K562 (cell line): Measurements from ENCODE around the gene IPO7. TPM values are rescaled to one million over a fixed set of nuclear protein-coding genes. Genes with fewer than 3 reads are reported as not detected.

Source experiments
- ATAC-seq: fragments of 200-7000 bp; cut with Tn5 transposase; 3 replicates; pipeline ENCODE4 v1.9.1; 2020; ENCODE audit warnings: moderate library complexity
- BruUV-seq: library from RNA; stranded (reverse); fragments of 400-500 nt; replicated peaks from 2 replicates; lab custom pipeline; 2021; lab: Mats Ljungman, UMichigan
- CTCF ChIA-PET: fragments of 300-600 bp; formaldehyde crosslinking; extraction: SDS; loops from one replicate; lab custom pipeline; 2021; ENCODE audit warnings: low intra/inter-chr PET ratio; lab: Yijun Ruan, JAX
- POLR2A ChIA-PET: fragments of 300-600, 350-650 bp; sonication (Branson Sonifier 250); formaldehyde crosslinking; extraction: SDS; loops from one replicate; lab custom pipeline; 2021; ENCODE audit warnings: antibody characterized with exemption, inconsistent platforms; lab: Yijun Ruan, JAX
- DNase-seq, 4 experiments: peaks; one replicate each; pipeline versions ENCODE4 v3.0.0 to v3.0.0-alpha.2; 2011 to 2018; ENCODE audit warnings: low spot score in 3 of 4, mixed read lengths in 3 of 4; ENCODE audit errors: extremely low read depth in 1 of 4
- FAIRE-seq: peaks from 2 replicates; lab custom pipeline; 2011; peaks lifted over from hg19 to GRCh38; lab: Jason Lieb, UNC
- H2AFZ ChIP-seq: 2 replicates; pipeline ENCODE4 v1.6.0; 2011; ENCODE audit warnings: low read depth, low read length, control low read depth, inconsistent platforms
- H3K27ac ChIP-seq: fragments of 200-600 bp; 3 replicates; pipeline ENCODE4 v1.8.0; 2011; ENCODE audit warnings: low read depth, mild to moderate bottlenecking, control low read depth, inconsistent platforms, low read length, moderate library complexity, mixed read lengths; ENCODE audit errors: extremely low read depth
- H3K27me3 ChIP-seq, 2 experiments: fragments of 300-600 bp in 1 of 2; 2 replicates in 1 of 2; 3 replicates in 1 of 2; pipeline versions ENCODE4 v1.6.0 to v1.8.0; 2011; ENCODE audit warnings: inconsistent platforms in 2 of 2, low read length in 2 of 2, mild to moderate bottlenecking in 1 of 2, mixed read lengths in 1 of 2, moderate library complexity in 1 of 2; ENCODE audit not compliant: control insufficient read depth in 2 of 2, insufficient read depth in 2 of 2
- H3K36me3 ChIP-seq: fragments of 300-600 bp; 3 replicates; pipeline ENCODE4 v1.8.0; 2011; ENCODE audit warnings: mild to moderate bottlenecking, low read length, inconsistent platforms; ENCODE audit not compliant: control insufficient read depth, insufficient read depth
- H3K4me1 ChIP-seq, 2 experiments: fragments of 200-600 bp in 1 of 2; replicated peaks in 1 of 2; 2 replicates in 1 of 2; 3 replicates in 1 of 2; pipeline versions ENCODE4 v1.5.1 to v1.8.0; 2011; ENCODE audit warnings: inconsistent platforms in 2 of 2, low read length in 2 of 2, mild to moderate bottlenecking in 1 of 2, mixed read lengths in 1 of 2, moderate library complexity in 1 of 2; ENCODE audit not compliant: control insufficient read depth in 2 of 2, insufficient read depth in 2 of 2
- H3K4me2 ChIP-seq: 2 replicates; pipeline ENCODE4 v1.6.1; 2011; ENCODE audit warnings: low read length, control low read depth, inconsistent platforms, mixed read lengths; ENCODE audit not compliant: insufficient read depth
- H3K4me3 ChIP-seq: fragments of 200-600 bp; sonication (generic), shearing (Covaris generic); 2 replicates; pipeline ENCODE4 v1.5.1; 2016; ENCODE audit warnings: control low read depth, inconsistent platforms
- H3K79me2 ChIP-seq: fragments of 200-600 bp; 3 replicates; pipeline ENCODE4 v1.8.0; 2011; ENCODE audit warnings: low read length, inconsistent platforms; ENCODE audit not compliant: control insufficient read depth, insufficient read depth
- H3K9ac ChIP-seq, 2 experiments: 2 replicates each; pipeline versions ENCODE4 v1.6.0 to v1.6.1; 2011; ENCODE audit warnings: low read depth in 2 of 2, low read length in 2 of 2, control low read depth in 1 of 2, inconsistent platforms in 1 of 2, mild to moderate bottlenecking in 1 of 2, mixed read lengths in 1 of 2; ENCODE audit not compliant: insufficient read depth in 1 of 2
- H3K9me1 ChIP-seq: one replicate; pipeline ENCODE4 v1.6.0; 2011; ENCODE audit warnings: inconsistent platforms, mild to moderate bottlenecking, low read length, moderate library complexity; ENCODE audit not compliant: control insufficient read depth, insufficient read depth
- H3K9me3 ChIP-seq: replicated peaks from 2 replicates; pipeline ENCODE4 v1.5.1; 2011; ENCODE audit warnings: low read depth, low read length, inconsistent platforms; ENCODE audit not compliant: control insufficient read depth, insufficient read depth
- H4K20me1 ChIP-seq: replicated peaks from 2 replicates; pipeline ENCODE4 v1.6.1; 2011; ENCODE audit warnings: low read length, inconsistent platforms, mixed read lengths; ENCODE audit not compliant: control insufficient read depth, insufficient read depth
- ARID1B ChIP-seq: fragments of 450-650 bp; IDR thresholded peaks from 2 replicates; pipeline ENCODE4 v1.6.1; 2016; ENCODE audit warnings: antibody characterized with exemption, mild to moderate bottlenecking, inconsistent platforms
- BRD9 ChIP-seq: fragments of 450-650 bp; IDR thresholded peaks from 2 replicates; pipeline ENCODE4 v1.6.1; 2018; ENCODE audit warnings: low read depth; ENCODE audit not compliant: partially characterized antibody
- CTCF ChIP-seq, 3 experiments: IDR thresholded peaks in 2 of 3; conservative IDR thresholded peaks in 1 of 3; 2 replicates each; pipeline ENCODE4 v1.5.1; 2011 to 2012; ENCODE audit warnings: low read length in 3 of 3, mild to moderate bottlenecking in 3 of 3, control low read depth in 2 of 3, improper control_type of control experiment in 1 of 3, inconsistent platforms in 1 of 3, low read depth in 1 of 3, mixed read lengths in 1 of 3, moderate library complexity in 1 of 3; ENCODE audit not compliant: insufficient read depth in 2 of 3
- DMBX1 ChIP-seq: fragments of 250-450 bp; sonication (Bioruptor Pico); IDR thresholded peaks from 2 replicates; pipeline ENCODE4 v1.8.0; 2022; ENCODE audit warnings: inconsistent platforms, mild to moderate bottlenecking, moderate library complexity, borderline replicate concordance
- E2F1 ChIP-seq: sonication (generic); formaldehyde crosslinking; IDR thresholded peaks from 2 replicates; pipeline ENCODE4 v1.8.1; 2023; ENCODE audit warnings: mild to moderate bottlenecking, missing genetic modification reagents, moderate library complexity
- ESRRA ChIP-seq: fragments of 450-650 bp; IDR thresholded peaks from 2 replicates; pipeline ENCODE4 v1.6.1; 2014; ENCODE audit warnings: low read depth, mild to moderate bottlenecking, moderate library complexity, borderline replicate concordance
- JUND ChIP-seq, 2 experiments: IDR thresholded peaks; 2 replicates in 1 of 2; 3 replicates in 1 of 2; pipeline ENCODE4 v1.6.1; 2011; ENCODE audit warnings: borderline replicate concordance in 2 of 2, low read depth in 2 of 2, low read length in 2 of 2, improper control_type of control experiment in 1 of 2, missing biosample characterization in 1 of 2, missing genetic modification characterization in 1 of 2, missing genetic modification reagents in 1 of 2
- LEF1 ChIP-seq: fragments of 450-650 bp; IDR thresholded peaks from 2 replicates; pipeline ENCODE4 v1.6.1; 2016; ENCODE audit warnings: mild to moderate bottlenecking
- NFRKB ChIP-seq: fragments of 450-650 bp; IDR thresholded peaks from 2 replicates; pipeline ENCODE4 v1.6.1; 2016; ENCODE audit warnings: low read depth
- PTBP1 ChIP-seq: fragments of 200-400 bp; formaldehyde crosslinking; IDR thresholded peaks from 2 replicates; pipeline ENCODE4 v1.6.1; 2017; ENCODE audit warnings: low read depth, low read length
- RUNX1 ChIP-seq: sonication (generic); IDR thresholded peaks from 2 replicates; pipeline ENCODE4 v1.6.1; 2016; ENCODE audit warnings: antibody characterized with exemption, low read depth
- UBTF ChIP-seq, 2 experiments: IDR thresholded peaks; 2 replicates each; pipeline ENCODE4 v1.6.1; 2012; ENCODE audit warnings: improper control_type of control experiment in 2 of 2, low read depth in 2 of 2, low read length in 2 of 2, borderline replicate concordance in 1 of 2
- ZKSCAN1 ChIP-seq: fragments of 150-350 bp; IDR thresholded peaks from 2 replicates; pipeline ENCODE4 v1.6.1; 2016; ENCODE audit warnings: low read depth, low read length
- ZNF175 ChIP-seq: fragments of 200-800 bp; sonication (Bioruptor generic); IDR thresholded peaks from 2 replicates; pipeline ENCODE4 v1.6.1; 2016; ENCODE audit warnings: low read depth, mild to moderate bottlenecking, missing genetic modification characterization, missing compliant biosample characterization
- WGBS: fragments of 100-300 bp; shearing (Covaris generic); methylation state at CpG from one replicate; pipeline ENCODE4 v1.1.6; 2016; ENCODE audit warnings: low coverage, mixed read lengths; ENCODE audit not compliant: insufficient coverage; ENCODE audit errors: missing lambda C conversion rate; 5-methylcytosine and 5-hydroxymethylcytosine counted together
- in situ Hi-C: fragments of 300-500 bp; cut with MboI; formaldehyde crosslinking; loops from 4 replicates; pipeline ENCODE4 v1.15.0; 2018; ENCODE audit warnings: inconsistent platforms, mixed read lengths
- intact Hi-C: fragments of 100-400 bp; cut with micrococcal nuclease; formaldehyde crosslinking; loops from 2 replicates; pipeline ENCODE4 v1.14.2; 2022
- polyA plus RNA-seq, 8 experiments: library from polyadenylated mRNA; depleted of rRNA in 4 of 8; stranded (reverse) in 5 of 8; unstranded in 3 of 8; fragments of >200 nt; fragmentation: Nextera tagmentation in 2 of 8; fragmentation: Illumina TruSeq in 1 of 8; extraction: Ambion mirVana in 2 of 8; extraction: Trizol in 1 of 8; gene quantifications; 2 replicates each; pipeline versions ENCODE4 v1.2.1 to v1.2.3, GENCODE V29; 2011 to 2014; ENCODE audit warnings: inconsistent platforms in 1 of 8, missing spikeins in 1 of 8
- total RNA-seq, 7 experiments: library from RNA; depleted of rRNA in 6 of 7; stranded (reverse); fragments of >200 nt in 6 of 7; fragmentation: Illumina TruSeq in 2 of 7; extraction: Trizol in 2 of 7; gene quantifications; 2 replicates each; pipeline versions ENCODE4 v1.2.1 to v1.2.3, GENCODE V29; 2011 to 2021; ENCODE audit warnings: low replicate concordance in 1 of 7

The IPO7 gene
- total and polyA plus RNA-seq, 9 of the 15 experiments (the other 6 are each of a cell fraction or from before 2014, with no cell fraction given) = 23.6 to 138 (median 110) TPM

GRCh38 chr11:9362393-9362863 lies 22.0 kb upstream of the IPO7 start:
- no peak overlapping the region for H3K4me3 ChIP-seq
- BruUV-seq = no TSS peak
- DNase-seq (peak in 3 of 4 experiments; percentile 20 to 69 (median 48)), ATAC-seq (peak; percentile 7; the same call in 2 of the 3 replicates), FAIRE-seq (peak; percentile 58)
- peaks cover 30 to 32% of the 10 kb centered on the region in 2 experiments for H3K4me1 ChIP-seq
- H4K20me1 ChIP-seq = no peaks in the 10 kb centered on the region
- 0% methylated on average over 2 of the region's 2 CpGs for WGBS
- in situ Hi-C loops = loop anchor here (5.0 kb wide), 1 partner anchor 45 kb away; no protein-coding TSS in a partner anchor
- peak overlapping the region; percentile 95 for H2AFZ ChIP-seq
- no peaks in the 10 kb centered on the region for H3K79me2 ChIP-seq
- H3K27me3 ChIP-seq = no peaks in the 10 kb centered on the region
- peak overlapping the region; percentile 100 for H3K27ac ChIP-seq
- ChIA-PET POLR2A (interaction anchor here (0.7 to 2.3 kb wide), 8 partner anchors 9 to 55 kb away, joined by 3 to 12 read pairs (median 4); partner anchors contain the start of gene IPO7), CTCF (no interaction called here)
- H3K4me2 ChIP-seq = peak overlapping the region; percentile 61
- H3K36me3 ChIP-seq = no peaks in the 10 kb centered on the region
- no peaks in the 10 kb centered on the region for H3K9me3 ChIP-seq
- intact Hi-C loops = no loop called here
- peak overlapping the region; percentile 87 to 95; a peak in 3 of 4 replicates for H3K9ac ChIP-seq
- H3K9me1 ChIP-seq = no peaks in the 10 kb centered on the region
- no peak for TF ChIP-seq ZNF175 (CRISPR knock-in tag)
- TF ChIP-seq CTCF (IDR thresholded peaks at IDR 0.05 in 2 of 3, conservative IDR thresholded peaks at IDR 0.05 in 1 of 3; ENCODE audit: insufficient read depth in 2 of 3, low read depth in 1 of 3, low read length in 3 of 3) = peak in 1 of 3 experiments; percentile 8; a peak in 1 of 6 replicates
- TF ChIP-seq ESRRA = peak; percentile 95
- TF ChIP-seq PTBP1 = no peak
- TF ChIP-seq NFRKB = peak; percentile 52; the same call in 1 of the 2 replicates
- no peak for TF ChIP-seq ZKSCAN1
- peak; percentile 11; the same call in 1 of the 2 replicates for TF ChIP-seq JUND (IDR thresholded peaks at IDR 0.05; ENCODE audit: borderline replicate concordance, low read depth, low read length)
- TF ChIP-seq JUND (tag; IDR thresholded peaks at IDR 0.05; ENCODE audit: borderline replicate concordance, low read depth, low read length) = no peak
- peak; percentile 54; the same call in 1 of the 2 replicates for TF ChIP-seq DMBX1 (CRISPR knock-in tag)
- TF ChIP-seq ARID1B = 0 out of 2 replicates have a peak, but pooled peaks have one; percentile 6
- TF ChIP-seq E2F1 = no peak
- no peak for TF ChIP-seq RUNX1
- peak; percentile 19 for TF ChIP-seq BRD9
- no peak for TF ChIP-seq UBTF (IDR thresholded peaks at IDR 0.05; ENCODE audit: borderline replicate concordance in 1 of 2, low read depth in 2 of 2, low read length in 2 of 2)
- TF ChIP-seq LEF1 = peak; percentile 57; the same call in 1 of the 2 replicates
